Measurements from ENCODE around the gene KANK4.
"Not testable (repeated sequence)": the region's sequence is repeated elsewhere in the genome, so short reads cannot be mapped to it uniquely, and the experiment has no call there.

KANK4 gene

GRCh38 chr1:62228136-62228882 is 90.9 kb downstream of the KANK4 start:
- Histone ChIP-seq H3K27me3 (ENCODE audit: control insufficient read depth, insufficient read depth, low read length) (no peaks in the 10 kb centered on the region), H3K4me3 (ENCODE audit: low read length) (no peak overlapping the region), H3K9me3 (ENCODE audit: control insufficient read depth, insufficient read depth, low read length) (no peaks in the 10 kb centered on the region), H3K4me1 (ENCODE audit: control insufficient read depth, insufficient read depth, low read length) (no peaks in the 10 kb centered on the region), H3K27ac (ENCODE audit: low read length) (no peak overlapping the region), H3K36me3 (ENCODE audit: control insufficient read depth, insufficient read depth, low read length) (peaks cover 7% of the 10 kb centered on the region; the same call in 1 of the 2 replicates)
- no peak for DNase-seq (ENCODE audit: low read depth, low spot score)
- no CpG with 5 or more reads among the region's 12 CpGs for WGBS (ENCODE audit: insufficient coverage, insufficient read length)

GRCh38 chr1:62227496-62227895 is 91.7 kb downstream of the KANK4 start:
- Histone ChIP-seq H3K27me3 (ENCODE audit: control insufficient read depth, insufficient read depth, low read length) (no peaks in the 10 kb centered on the region), H3K4me1 (ENCODE audit: control insufficient read depth, insufficient read depth, low read length) (no peaks in the 10 kb centered on the region), H3K9me3 (ENCODE audit: control insufficient read depth, insufficient read depth, low read length) (no peaks in the 10 kb centered on the region), H3K4me3 (ENCODE audit: low read length) (no peak overlapping the region), H3K36me3 (ENCODE audit: control insufficient read depth, insufficient read depth, low read length) (peaks cover 7% of the 10 kb centered on the region; the same call in 1 of the 2 replicates), H3K27ac (ENCODE audit: low read length) (no peak overlapping the region)
- DNase-seq (ENCODE audit: low read depth, low spot score): no peak
- WGBS (ENCODE audit: insufficient coverage, insufficient read length): no CpG with 5 or more reads among the region's 11 CpGs

- H3K27ac ChIP-seq (ENCODE audit: low read length): no peak overlapping the region
- no peak for DNase-seq (ENCODE audit: low read depth, low spot score)
- H3K9me3 ChIP-seq (ENCODE audit: control insufficient read depth, insufficient read depth, low read length): no peaks in the 10 kb centered on the region
- no peaks in the 10 kb centered on the region for H3K4me1 ChIP-seq (ENCODE audit: control insufficient read depth, insufficient read depth, low read length)
- WGBS (ENCODE audit: insufficient coverage, insufficient read length): no CpG with 5 or more reads among the region's 3 CpGs
- no peak overlapping the region for H3K4me3 ChIP-seq (ENCODE audit: low read length)
- no peaks in the 10 kb centered on the region for H3K27me3 ChIP-seq (ENCODE audit: control insufficient read depth, insufficient read depth, low read length)
- H3K36me3 ChIP-seq (ENCODE audit: control insufficient read depth, insufficient read depth, low read length): peaks cover 6% of the 10 kb centered on the region; the same call in 1 of the 2 replicates
Observed at GRCh38 chr1:62224182-62224581, 95.1 kb downstream of the KANK4 start.

- Histone ChIP-seq H3K36me3 (ENCODE audit: control insufficient read depth, insufficient read depth, low read length) (peaks cover 4% of the 10 kb centered on the region; the same call in 1 of the 2 replicates), H3K9me3 (ENCODE audit: control insufficient read depth, insufficient read depth, low read length) (no peaks in the 10 kb centered on the region), H3K27me3 (ENCODE audit: control insufficient read depth, insufficient read depth, low read length) (no peaks in the 10 kb centered on the region), H3K4me3 (ENCODE audit: low read length) (no peak overlapping the region), H3K4me1 (ENCODE audit: control insufficient read depth, insufficient read depth, low read length) (no peaks in the 10 kb centered on the region), H3K27ac (ENCODE audit: low read length) (no peak overlapping the region)
- no CpG with 5 or more reads among the region's 9 CpGs for WGBS (ENCODE audit: insufficient coverage, insufficient read length)
- DNase-seq (ENCODE audit: low read depth, low spot score): no peak
Observed at GRCh38 chr1:62222321-62222720, 96.9 kb downstream of the KANK4 start.

- no peaks in the 10 kb centered on the region for H3K9me3 ChIP-seq (ENCODE audit: control insufficient read depth, insufficient read depth, low read length)
- H3K27ac ChIP-seq (ENCODE audit: low read length): no peak overlapping the region
- H3K27me3 ChIP-seq (ENCODE audit: control insufficient read depth, insufficient read depth, low read length): no peaks in the 10 kb centered on the region
- H3K4me1 ChIP-seq (ENCODE audit: control insufficient read depth, insufficient read depth, low read length): no peaks in the 10 kb centered on the region
- WGBS (ENCODE audit: insufficient coverage, insufficient read length): no CpG with 5 or more reads among the region's 1 CpG
- no peak overlapping the region for H3K4me3 ChIP-seq (ENCODE audit: low read length)
- peaks cover 2% of the 10 kb centered on the region; the same call in 1 of the 2 replicates for H3K36me3 ChIP-seq (ENCODE audit: control insufficient read depth, insufficient read depth, low read length)
- DNase-seq (ENCODE audit: low read depth, low spot score): no peak
Observed at GRCh38 chr1:62221171-62221570, 98.1 kb downstream of the KANK4 start.

- WGBS (ENCODE audit: insufficient coverage, insufficient read length): no CpG with 5 or more reads among the region's 9 CpGs
- H3K27me3 ChIP-seq (ENCODE audit: control insufficient read depth, insufficient read depth, low read length); H3K9me3 ChIP-seq (ENCODE audit: control insufficient read depth, insufficient read depth, low read length); DNase-seq (ENCODE audit: low read depth, low spot score); H3K4me1 ChIP-seq (ENCODE audit: control insufficient read depth, insufficient read depth, low read length); H3K36me3 ChIP-seq (ENCODE audit: control insufficient read depth, insufficient read depth, low read length); H3K27ac ChIP-seq (ENCODE audit: low read length); H3K4me3 ChIP-seq (ENCODE audit: low read length): not testable (repeated sequence)
Observed at GRCh38 chr1:62220456-62220855, 98.8 kb downstream of the KANK4 start.

- H3K9me3 ChIP-seq (ENCODE audit: control insufficient read depth, insufficient read depth, low read length): no peaks in the 10 kb centered on the region
- 0 out of 2 replicates have a peak, but pooled peaks cover 2% of the 10 kb centered on the region for H3K36me3 ChIP-seq (ENCODE audit: control insufficient read depth, insufficient read depth, low read length)
- H3K27me3 ChIP-seq (ENCODE audit: control insufficient read depth, insufficient read depth, low read length): no peaks in the 10 kb centered on the region
- no peak overlapping the region for H3K27ac ChIP-seq (ENCODE audit: low read length)
- no peaks in the 10 kb centered on the region for H3K4me1 ChIP-seq (ENCODE audit: control insufficient read depth, insufficient read depth, low read length)
- no CpG with 5 or more reads among the region's 2 CpGs for WGBS (ENCODE audit: insufficient coverage, insufficient read length)
- DNase-seq (ENCODE audit: low read depth, low spot score): no peak
- H3K4me3 ChIP-seq (ENCODE audit: low read length): no peak overlapping the region
Observed at GRCh38 chr1:62218604-62219003, 100.6 kb downstream of the KANK4 start.

- WGBS (ENCODE audit: insufficient coverage, insufficient read length): no CpG with 5 or more reads among the region's 6 CpGs
- DNase-seq (ENCODE audit: low read depth, low spot score): no peak
- no peak overlapping the region for H3K27ac ChIP-seq (ENCODE audit: low read length)
- H3K27me3 ChIP-seq (ENCODE audit: control insufficient read depth, insufficient read depth, low read length): no peaks in the 10 kb centered on the region
- no peak overlapping the region for H3K4me3 ChIP-seq (ENCODE audit: low read length)
- H3K9me3 ChIP-seq (ENCODE audit: control insufficient read depth, insufficient read depth, low read length): no peaks in the 10 kb centered on the region
- H3K36me3 ChIP-seq (ENCODE audit: control insufficient read depth, insufficient read depth, low read length): peaks cover 23% of the 10 kb centered on the region; the same call in 1 of the 2 replicates
- H3K4me1 ChIP-seq (ENCODE audit: control insufficient read depth, insufficient read depth, low read length): no peaks in the 10 kb centered on the region
Observed at GRCh38 chr1:62213075-62213914, 105.9 kb downstream of the KANK4 start.

- peaks cover 31% of the 10 kb centered on the region; the same call in 1 of the 2 replicates for H3K36me3 ChIP-seq (ENCODE audit: control insufficient read depth, insufficient read depth, low read length)
- H3K4me3 ChIP-seq (ENCODE audit: low read length): no peak overlapping the region
- no peaks in the 10 kb centered on the region for H3K27me3 ChIP-seq (ENCODE audit: control insufficient read depth, insufficient read depth, low read length)
- no peaks in the 10 kb centered on the region for H3K4me1 ChIP-seq (ENCODE audit: control insufficient read depth, insufficient read depth, low read length)
- no CpG with 5 or more reads among the region's 6 CpGs for WGBS (ENCODE audit: insufficient coverage, insufficient read length)
- DNase-seq (ENCODE audit: low read depth, low spot score): no peak
- H3K9me3 ChIP-seq (ENCODE audit: control insufficient read depth, insufficient read depth, low read length): no peaks in the 10 kb centered on the region
- no peak overlapping the region for H3K27ac ChIP-seq (ENCODE audit: low read length)
Observed at GRCh38 chr1:62212411-62212810, 106.8 kb downstream of the KANK4 start.

GRCh38 chr1:62210960-62211359 is 108.3 kb downstream of the KANK4 start:
- Histone ChIP-seq H3K4me3 (ENCODE audit: low read length) (no peak overlapping the region), H3K27me3 (ENCODE audit: control insufficient read depth, insufficient read depth, low read length) (no peaks in the 10 kb centered on the region), H3K9me3 (ENCODE audit: control insufficient read depth, insufficient read depth, low read length) (no peaks in the 10 kb centered on the region), H3K36me3 (ENCODE audit: control insufficient read depth, insufficient read depth, low read length) (peaks cover 35% of the 10 kb centered on the region; the same call in 1 of the 2 replicates), H3K4me1 (ENCODE audit: control insufficient read depth, insufficient read depth, low read length) (no peaks in the 10 kb centered on the region), H3K27ac (ENCODE audit: low read length) (no peak overlapping the region)
- no peak for DNase-seq (ENCODE audit: low read depth, low spot score)
- WGBS (ENCODE audit: insufficient coverage, insufficient read length): no CpG with 5 or more reads among the region's 1 CpG
